SKM-1 (cell line): ENCODE data around the gene SEC16A.

Experiments used
- DNase-seq: peaks from one replicate; lab custom pipeline; 2025; ENCODE audit not compliant: unreplicated experiment; lab: John Stamatoyannopoulos, UW

The SEC16A gene

GRCh38 chr9:136519263-136520052, 36.6 kb upstream of the SEC16A start:
- DNase-seq: no peak

GRCh38 chr9:136518623-136519022, 35.8 kb upstream of the SEC16A start:
- DNase-seq: no peak

- no peak for DNase-seq
These were observed 35.1 kb upstream of the SEC16A start for GRCh38 chr9:136517950-136518349.

GRCh38 chr9:136517012-136517743, 34.3 kb upstream of the SEC16A start:
- no peak for DNase-seq

GRCh38 chr9:136516191-136516654, 33.4 kb upstream of the SEC16A start:
- DNase-seq: no peak

DNA sequence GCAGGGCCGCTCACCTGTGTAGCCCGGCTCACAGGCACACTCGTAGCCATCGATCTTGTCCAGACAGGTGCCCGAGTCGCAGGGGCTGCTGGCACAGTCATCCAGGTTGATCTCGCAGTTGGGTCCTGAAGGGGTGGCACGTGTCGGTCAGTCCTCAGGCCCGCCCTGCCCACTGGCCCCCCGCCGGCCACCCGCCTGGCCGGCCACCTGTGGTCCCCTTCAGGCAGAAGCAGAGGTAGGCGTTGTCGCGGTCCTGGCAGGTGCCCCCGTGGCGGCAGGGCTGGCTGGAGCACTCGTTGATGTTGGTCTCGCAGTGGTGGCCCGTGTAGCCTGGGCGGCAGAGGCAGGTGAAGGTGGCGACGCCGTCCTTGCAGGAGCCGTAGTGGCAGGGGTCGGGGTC, 32.4 kb upstream of the SEC16A start:
- DNase-seq: no peak

DNA sequence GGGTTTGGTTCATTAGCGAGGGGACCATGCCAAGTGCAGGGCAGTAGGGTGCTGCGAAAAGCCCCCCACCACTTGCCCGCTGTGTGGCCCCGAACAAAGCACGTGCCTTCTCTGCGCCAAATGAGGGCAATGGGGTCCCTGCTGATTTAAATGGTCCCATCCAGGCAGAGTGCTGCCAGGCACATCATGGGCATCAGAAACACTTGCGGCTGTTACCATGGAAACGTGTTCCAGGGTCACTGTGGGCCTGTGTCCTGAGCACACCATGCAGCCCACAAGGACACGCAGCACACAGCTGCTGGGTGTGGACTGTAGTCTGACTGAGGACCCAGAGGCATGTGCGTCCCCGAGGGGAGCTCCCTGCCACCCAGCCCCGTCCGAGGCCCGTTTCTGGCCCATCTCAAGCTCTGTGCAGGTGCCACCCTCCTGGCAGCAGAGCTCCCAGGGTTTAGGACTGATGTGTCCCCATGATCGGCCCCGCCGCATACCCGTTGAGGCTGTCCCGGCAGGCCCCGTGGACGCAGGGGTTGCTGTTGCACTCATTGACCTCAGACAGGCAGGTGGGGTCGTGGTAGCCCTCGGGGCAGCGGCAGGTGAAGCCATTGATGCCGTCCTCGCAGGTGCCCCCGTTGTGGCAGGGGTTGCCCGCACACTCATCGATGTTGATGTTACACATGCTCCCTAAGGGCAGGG, 31.3 kb upstream of the SEC16A start:
- no peak for DNase-seq

GRCh38 chr9:136513191-136513590, 30.4 kb upstream of the SEC16A start:
- no peak for DNase-seq

GRCh38 chr9:136512651-136513071, 29.8 kb upstream of the SEC16A start:
- DNase-seq: no peak

- DNase-seq: no peak
These were observed 29.1 kb upstream of the SEC16A start for GRCh38 chr9:136511670-136512592.

- DNase-seq: no peak
These were observed 28.4 kb upstream of the SEC16A start for GRCh38 chr9:136511144-136511669.

DNA sequence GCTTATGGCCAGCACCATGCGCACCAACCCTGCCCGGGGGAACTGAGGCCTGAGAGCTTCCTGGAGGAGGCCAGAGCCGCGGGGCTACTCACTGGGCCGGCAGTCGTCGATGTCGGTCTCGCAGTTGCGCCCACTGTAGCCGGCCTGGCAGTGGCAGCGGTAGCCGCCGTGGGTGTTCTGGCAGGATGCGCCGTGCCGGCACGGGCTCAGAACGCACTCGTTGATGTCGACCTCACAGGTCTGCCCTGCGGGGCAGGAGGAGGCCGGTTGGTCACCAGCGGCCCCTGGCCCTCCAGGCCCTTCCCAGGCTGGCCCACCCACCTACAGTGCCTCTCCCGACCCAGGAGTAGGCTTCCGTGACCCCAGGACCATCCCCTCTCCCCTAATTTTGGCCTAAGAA, 27.7 kb upstream of the SEC16A start:
- DNase-seq: no peak

- DNase-seq: no peak
These were observed 26.7 kb upstream of the SEC16A start for GRCh38 chr9:136509549-136509948.

DNA sequence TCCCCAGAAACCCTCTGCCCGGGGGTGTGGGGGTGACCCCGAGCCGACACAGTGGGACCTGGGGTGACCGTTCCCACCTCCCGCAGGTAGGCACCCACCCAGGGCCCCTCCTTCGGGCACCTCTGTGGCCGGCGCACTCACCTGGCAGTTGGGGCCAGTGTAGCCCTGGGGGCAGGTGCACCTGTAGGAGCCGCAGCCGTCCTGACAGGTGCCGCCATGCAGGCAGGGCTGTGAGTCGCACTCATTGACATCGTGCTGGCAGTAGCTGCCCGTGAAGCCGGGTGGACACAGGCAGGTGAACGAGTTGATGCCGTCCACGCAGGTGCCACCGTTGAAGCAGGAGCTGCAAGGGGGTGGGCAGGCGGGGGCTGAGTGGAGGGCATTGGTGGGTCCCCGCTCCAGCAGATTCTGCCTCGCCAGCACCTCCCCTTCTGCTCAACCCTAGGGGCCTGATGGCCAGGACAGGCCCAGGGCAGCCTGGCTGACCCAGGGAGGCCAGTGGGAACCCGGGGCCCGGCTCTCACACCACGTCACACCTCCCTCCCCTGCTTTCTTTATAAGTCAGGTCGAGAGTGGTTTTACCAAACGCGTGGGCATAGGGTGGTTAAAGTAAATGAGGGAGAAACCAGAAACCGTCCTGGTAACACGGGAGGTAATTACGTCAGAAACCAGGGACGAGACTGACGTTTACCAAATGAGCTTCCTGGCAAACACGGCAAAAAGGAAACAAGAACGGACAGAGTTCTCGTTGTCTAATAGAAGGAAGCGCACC, 26.1 kb upstream of the SEC16A start:
- DNase-seq: no peak

DNA sequence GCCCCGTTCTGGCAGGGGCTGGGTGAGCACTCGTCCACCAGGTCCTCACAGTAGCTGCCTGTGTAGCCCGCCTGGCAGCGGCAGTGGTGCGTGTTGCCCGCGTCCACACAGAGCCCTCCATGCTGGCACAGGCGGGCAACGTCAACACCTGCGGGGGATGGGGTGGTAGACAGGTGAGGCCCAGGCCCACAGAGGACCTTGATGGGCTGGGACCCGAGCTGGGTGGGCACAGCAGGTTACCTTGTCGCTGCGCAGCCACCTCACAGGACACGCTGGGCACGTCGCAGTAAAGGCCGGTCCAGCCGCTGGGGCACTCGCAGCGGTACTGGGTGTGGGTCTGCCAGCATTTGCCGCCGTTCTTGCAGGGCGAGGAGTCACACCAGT, 25.1 kb upstream of the SEC16A start:
- no peak for DNase-seq

DNA sequence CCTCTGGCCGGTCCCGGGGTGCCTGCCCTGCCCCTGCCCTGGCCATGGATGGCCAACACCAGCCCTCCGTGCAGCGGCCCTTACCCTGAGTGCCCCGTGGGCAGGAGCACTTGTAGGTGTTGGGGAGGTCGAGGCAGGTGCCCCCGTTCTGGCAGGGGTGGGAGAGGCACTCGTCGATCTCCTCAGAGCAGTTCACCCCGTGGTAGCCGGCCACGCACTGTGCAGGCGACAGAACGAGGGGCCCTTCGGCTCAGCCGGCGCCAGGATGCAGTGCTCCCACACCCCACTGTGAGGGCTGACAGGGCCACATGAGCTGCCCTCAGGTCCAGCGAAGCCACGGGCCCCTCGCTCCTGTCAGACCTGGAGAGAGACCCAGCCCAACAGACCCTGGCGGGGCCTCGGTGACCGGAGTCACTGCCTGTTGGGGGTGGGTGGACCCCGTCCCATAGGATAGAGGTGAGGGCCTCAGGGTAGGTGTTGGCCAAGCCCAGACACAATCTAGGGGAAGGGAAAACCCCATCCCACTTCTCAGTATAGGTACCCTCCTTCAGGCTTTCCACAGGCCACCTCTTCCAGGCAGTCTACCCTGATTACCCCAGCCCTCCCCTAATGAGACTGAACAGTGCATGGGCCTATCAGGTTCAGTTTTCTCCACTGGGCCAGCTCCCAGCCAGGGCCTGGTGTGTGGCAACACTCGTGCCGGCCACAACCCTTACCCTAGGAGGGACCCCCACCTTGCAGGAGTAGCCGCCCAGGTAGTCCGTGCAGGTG, 24.6 kb upstream of the SEC16A start:
- no peak for DNase-seq

- DNase-seq: no peak
These were observed 23.6 kb upstream of the SEC16A start for GRCh38 chr9:136506425-136506824.

DNA sequence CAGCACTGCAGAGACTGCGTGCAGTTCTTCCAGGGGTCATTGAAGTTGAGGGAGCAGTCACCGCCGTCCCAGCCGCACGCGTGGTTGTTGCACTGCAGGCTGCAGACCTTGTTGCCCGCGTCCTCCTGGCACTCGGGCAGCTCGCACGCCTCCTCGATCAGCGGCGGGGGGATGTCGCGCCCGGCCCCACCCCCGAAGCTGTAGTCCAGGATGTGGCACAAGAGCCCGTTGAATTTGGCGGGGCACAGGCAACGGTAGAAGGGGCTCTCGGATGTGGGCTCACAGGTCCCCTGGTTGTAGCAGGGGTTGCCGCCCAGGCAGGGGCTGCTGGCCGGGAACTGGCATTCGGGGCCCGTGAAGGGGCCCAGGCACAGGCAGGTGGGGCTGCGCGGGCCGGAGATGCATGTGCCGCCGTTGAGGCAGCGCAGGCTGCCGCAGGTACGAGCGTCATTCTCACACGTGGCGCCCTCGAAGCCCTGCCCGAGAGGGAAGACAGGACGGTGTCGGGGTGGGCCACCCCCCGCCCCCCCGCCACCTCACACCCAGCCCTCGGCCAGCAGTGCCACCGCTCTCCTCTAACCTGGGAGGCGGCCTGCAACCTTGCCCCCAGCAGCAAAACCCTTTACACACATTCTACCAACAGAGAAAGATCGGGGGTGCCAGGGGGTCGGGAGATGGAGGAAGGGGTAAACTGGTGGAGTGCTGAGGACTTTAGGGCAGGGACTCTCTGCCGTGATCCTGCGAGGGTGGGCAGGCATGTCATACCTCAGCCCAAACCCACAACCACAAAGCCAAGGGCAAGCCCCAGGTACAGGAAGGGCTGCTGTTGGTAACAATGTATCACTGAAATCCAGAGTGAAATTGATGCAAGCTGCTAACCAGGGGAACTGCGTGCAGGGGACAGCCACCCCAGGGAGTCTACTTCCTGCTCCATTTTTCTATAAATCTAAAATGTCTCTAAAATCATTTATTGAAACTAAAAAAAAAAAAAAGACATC, 22.9 kb upstream of the SEC16A start:
- DNase-seq: no peak
